Spleen (tissue), 11 donors: Measurements from ENCODE around the gene TRAF3IP3. TPM values are rescaled to one million over a fixed set of nuclear protein-coding genes. Genes with fewer than 3 reads are reported as not detected.

ENCODE experiments used
- DNase-seq: peaks from one replicate; pipeline ENCODE4 v3.0.0-alpha.2; 2020
- H3K27ac ChIP-seq, 8 donors: fragments of 200-600 bp; sonication (generic) in 7 of 8; 1 replicate in 4 of 8; 2 replicates in 4 of 8; pipeline versions ENCODE4 v1.5.0 to v1.8.0; 2016 to 2021; ENCODE audit warnings: inconsistent platforms in 4 of 8, mild to moderate bottlenecking in 4 of 8, moderate library complexity in 1 of 8
- H3K27me3 ChIP-seq, 7 donors: fragments of 200-600 bp; sonication (generic) in 6 of 7; replicated peaks in 1 of 7; 1 replicate in 4 of 7; 2 replicates in 3 of 7; pipeline versions ENCODE4 v1.5.0 to v1.8.0; 2016 to 2021; ENCODE audit warnings: inconsistent platforms in 3 of 7, mild to moderate bottlenecking in 1 of 7
- H3K36me3 ChIP-seq, 6 donors: fragments of 200-600 bp; sonication (generic) in 5 of 6; 1 replicate in 4 of 6; 2 replicates in 2 of 6; pipeline versions ENCODE4 v1.5.0 to v1.8.0; 2016 to 2021; ENCODE audit warnings: inconsistent platforms in 2 of 6
- H3K4me1 ChIP-seq, 6 donors: fragments of 200-600 bp; sonication (generic) in 5 of 6; 1 replicate in 3 of 6; 2 replicates in 3 of 6; pipeline versions ENCODE4 v1.5.0 to v1.8.0; 2016 to 2021; ENCODE audit warnings: inconsistent platforms in 3 of 6
- H3K4me3 ChIP-seq, 8 donors: fragments of 200-600 bp; sonication (generic) in 7 of 8; 1 replicate in 4 of 8; 2 replicates in 4 of 8; pipeline versions ENCODE4 v1.5.0 to v1.8.0; 2016 to 2021; ENCODE audit warnings: inconsistent platforms in 4 of 8, mild to moderate bottlenecking in 4 of 8, moderate library complexity in 2 of 8
- H3K9me3 ChIP-seq, 8 donors: fragments of 200-600 bp; sonication (generic) in 7 of 8; 1 replicate in 4 of 8; 2 replicates in 4 of 8; pipeline versions ENCODE4 v1.5.0 to v1.8.0; 2016 to 2021; ENCODE audit warnings: inconsistent platforms in 4 of 8
- CTCF ChIP-seq, 11 experiments: fragments of 200-600 bp in 7 of 11; fragments of 450-650 bp in 4 of 11; sonication (generic) in 4 of 11; IDR thresholded peaks in 8 of 11; conservative IDR thresholded peaks in 3 of 11; 1 replicate in 7 of 11; 2 replicates in 4 of 11; pipeline versions ENCODE4 v1.4.0 to v1.8.0; 2016 to 2021; ENCODE audit warnings: antibody characterized with exemption in 11 of 11, inconsistent platforms in 4 of 11, mild to moderate bottlenecking in 1 of 11
- POLR2A ChIP-seq, 3 donors: fragments of 450-650 bp; IDR thresholded peaks; one replicate each; pipeline ENCODE4 v1.5.1; 2017; ENCODE audit warnings: antibody characterized with exemption in 3 of 3, mild to moderate bottlenecking in 1 of 3
- POLR2AphosphoS5 ChIP-seq, 3 donors: sonication (generic); formaldehyde crosslinking; IDR thresholded peaks; one replicate each; pipeline ENCODE4 v1.5.1; 2017; ENCODE audit warnings: antibody characterized with exemption in 3 of 3
- WGBS, 5 donors: extraction: QIAGEN DNeasy Blood & Tissue Kit in 3 of 5; methylation state at CpG; one replicate each; pipeline versions ENCODE4 v1.1.5 to v1.1.7; 2013 to 2018; 5-methylcytosine and 5-hydroxymethylcytosine counted together
- intact Hi-C: fragments of 100-400 bp; cut with DNase I; formaldehyde crosslinking; loops from one replicate; pipeline ENCODE4 v1.15.0; 2023; ENCODE audit warnings: low total_unique reads
- polyA plus RNA-seq, 3 donors: library from polyadenylated mRNA; stranded (reverse); fragments of 200-250 nt; gene quantifications; one replicate each; pipeline ENCODE4 v1.2.1, GENCODE V29; 2013
- total RNA-seq, 7 donors: library from RNA; depleted of rRNA in 3 of 7; stranded (reverse); fragments of >200 nt in 3 of 7; fragmentation: NEBNext Ultra II Directional in 4 of 7; extraction: Animal tissue kit (Norgen Biotek cat#: 25700) in 4 of 7; gene quantifications; one replicate each; pipeline versions ENCODE4 v1.1.0 to v1.2.1, GENCODE V29; 2016 to 2021
- donor health status: healthy with polysubstance abuse.
- donor health status: DM: no; HTN: no; CAD: no; lungs with moderate emphysema.
- donor health status: DM: no; HTN: no; CAD: no.
- donor health status: Bipolar disorder and iron deficiency.
- donor health status: healthy.
- donor health status: DM: no; HTN: no; CAD: no.
- donor health status: DM: yes; HTN: yes; CAD: no.

Gene TRAF3IP3
- total and polyA plus RNA-seq, 10 donors = 95.4 to 189 (median 108) TPM

- peaks cover 0 to 16% (median 0%) of the 10 kb centered on the region in 7 donors for H3K27me3 ChIP-seq
- intact Hi-C loops = no loop called here
- peaks cover 0 to 19% (median 13%) of the 10 kb centered on the region in 6 donors for H3K4me1 ChIP-seq
- H3K9me3 ChIP-seq = no peaks in the 10 kb centered on the region
- H3K27ac ChIP-seq = peak within 1 kb of the TSS in 7 of 8 donors; percentile 44 to 84 (median 67)
- 7 to 19% (median 9%) methylated on average over 5 to 46 of the region's 46 CpGs for WGBS, 5 donors
- no peaks in the 10 kb centered on the region for H3K36me3 ChIP-seq
- H3K4me3 ChIP-seq = peak within 1 kb of the TSS; percentile 37 to 74 (median 48)
- TF ChIP-seq CTCF (IDR thresholded peaks at IDR 0.05 in 8 of 11, conservative IDR thresholded peaks at IDR 0.05 in 3 of 11) (no peak), POLR2AphosphoS5 (IDR thresholded peaks at IDR 0.05) (peak; percentile 59 to 77 (median 70)), POLR2A (IDR thresholded peaks at IDR 0.05) (no peak)
- peak; percentile 95 for DNase-seq
These were observed 50.3 kb downstream of the TRAF3IP3 start, which contains the start of gene IRF6 for GRCh38 chr1:209805875-209806760. IRF6 (minus strand) TSS chr1:209806142; CDS start chr1:209801413, 4,729 bp downstream.

GRCh38 chr1:209807509-209807908 lies 51.7 kb downstream of the TRAF3IP3 start:
- peaks cover 0 to 19% (median 13%) of the 10 kb centered on the region in 6 donors for H3K4me1 ChIP-seq
- H3K9me3 ChIP-seq = no peaks in the 10 kb centered on the region
- H3K27me3 ChIP-seq = peaks cover 0 to 16% (median 0%) of the 10 kb centered on the region in 7 donors
- TF ChIP-seq POLR2A (IDR thresholded peaks at IDR 0.05) = no peak
- no peak for TF ChIP-seq POLR2AphosphoS5 (IDR thresholded peaks at IDR 0.05)
- TF ChIP-seq CTCF (IDR thresholded peaks at IDR 0.05 in 8 of 11, conservative IDR thresholded peaks at IDR 0.05 in 3 of 11) = no peak
- no peak overlapping the region for H3K4me3 ChIP-seq
- 77 to 89% (median 83%) methylated on average over 4 of the region's 4 CpGs for WGBS, 5 donors
- no peaks in the 10 kb centered on the region for H3K36me3 ChIP-seq
- no peak for DNase-seq
- intact Hi-C loops = no loop called here
- no peak overlapping the region for H3K27ac ChIP-seq

- TF ChIP-seq CTCF (IDR thresholded peaks at IDR 0.05 in 8 of 11, conservative IDR thresholded peaks at IDR 0.05 in 3 of 11) (no peak), POLR2A (IDR thresholded peaks at IDR 0.05) (no peak), POLR2AphosphoS5 (IDR thresholded peaks at IDR 0.05) (no peak)
- H3K9me3 ChIP-seq = no peaks in the 10 kb centered on the region
These were observed 52.3 kb downstream of the TRAF3IP3 start for GRCh38 chr1:209808059-209808581.

GRCh38 chr1:209809611-209810010 lies 53.8 kb downstream of the TRAF3IP3 start:
- 85 to 96% (median 88%) methylated on average over 4 of the region's 4 CpGs for WGBS, 5 donors
- no peaks in the 10 kb centered on the region for H3K36me3 ChIP-seq
- no peak overlapping the region for H3K4me3 ChIP-seq
- peaks cover 0 to 11% (median 0%) of the 10 kb centered on the region in 7 donors for H3K27me3 ChIP-seq
- peaks cover 0 to 19% (median 13%) of the 10 kb centered on the region in 6 donors for H3K4me1 ChIP-seq
- no peak for TF ChIP-seq CTCF (IDR thresholded peaks at IDR 0.05 in 8 of 11, conservative IDR thresholded peaks at IDR 0.05 in 3 of 11)
- no peak for TF ChIP-seq POLR2AphosphoS5 (IDR thresholded peaks at IDR 0.05)
- no peak for TF ChIP-seq POLR2A (IDR thresholded peaks at IDR 0.05)
- no peaks in the 10 kb centered on the region for H3K9me3 ChIP-seq
- intact Hi-C loops = no loop called here
- H3K27ac ChIP-seq = no peak overlapping the region
- DNase-seq = no peak

More at GRCh38 chr1:209808059-209808581, 52.3 kb downstream of the TRAF3IP3 start:
- Histone ChIP-seq H3K4me3 (no peak overlapping the region), H3K27me3 (peaks cover 0 to 16% (median 0%) of the 10 kb centered on the region in 7 donors), H3K27ac (no peak overlapping the region), H3K4me1 (peaks cover 0 to 19% (median 13%) of the 10 kb centered on the region in 6 donors), H3K36me3 (no peaks in the 10 kb centered on the region)
- intact Hi-C loops = no loop called here
- no peak for DNase-seq
